GM23338 (cell line): ENCODE results near the gene TCN2. TPM values are rescaled to one million over a fixed set of nuclear protein-coding genes. Genes with fewer than 3 reads are reported as not detected.
A peak's percentile ranks its signal among the peaks of the same experiment; 100 is the strongest.

Experiments used
- ATAC-seq: fragments of 200-7000 bp; cut with Tn5 transposase; 3 replicates; pipeline ENCODE4 v1.9.1; 2020
- DNase-seq: peaks from one replicate; pipeline ENCODE4 v3.0.0-alpha.2; 2015; ENCODE audit warnings: low spot score
- H2AFZ ChIP-seq: fragments of 200-600 bp; sonication (generic); 2 replicates; pipeline ENCODE4 v1.8.0; 2016; ENCODE audit warnings: antibody characterized with exemption, mild to moderate bottlenecking, moderate library complexity
- H3F3A ChIP-seq: fragments of 200-600 bp; sonication (generic); replicated peaks from 2 replicates; pipeline ENCODE4 v1.8.0; 2017; ENCODE audit warnings: antibody characterized with exemption, mixed run types, low read depth
- H3K27ac ChIP-seq: fragments of 200-600 bp; sonication (generic); 2 replicates; pipeline ENCODE4 v1.6.1; 2016; ENCODE audit warnings: low read depth
- H3K27me3 ChIP-seq: fragments of 200-600 bp; sonication (generic); 2 replicates; pipeline ENCODE4 v1.8.0; 2016; ENCODE audit warnings: mild to moderate bottlenecking, mixed run types, moderate library complexity; ENCODE audit not compliant: insufficient read depth
- H3K36me3 ChIP-seq: fragments of 200-600 bp; sonication (generic); 2 replicates; pipeline ENCODE4 v1.8.0; 2016; ENCODE audit warnings: mild to moderate bottlenecking; ENCODE audit not compliant: insufficient read depth
- H3K4me1 ChIP-seq: fragments of 200-600 bp; sonication (generic); 2 replicates; pipeline ENCODE4 v1.8.0; 2016; ENCODE audit warnings: mild to moderate bottlenecking, moderate library complexity; ENCODE audit not compliant: insufficient read depth
- H3K4me2 ChIP-seq: fragments of 200-600 bp; sonication (generic); 2 replicates; pipeline ENCODE4 v1.7.1; 2017; ENCODE audit warnings: mixed run types
- H3K4me3 ChIP-seq: fragments of 200-600 bp; sonication (generic); 2 replicates; pipeline ENCODE4 v1.6.1; 2016; ENCODE audit warnings: mixed run types
- H3K79me2 ChIP-seq: fragments of 200-600 bp; sonication (generic); replicated peaks from 2 replicates; pipeline ENCODE4 v1.8.0; 2017; ENCODE audit warnings: mild to moderate bottlenecking; ENCODE audit not compliant: insufficient read depth
- H3K9me2 ChIP-seq: fragments of 200-600 bp; sonication (generic); 2 replicates; pipeline ENCODE4 v1.8.0; 2017; ENCODE audit not compliant: insufficient read depth
- H4K20me1 ChIP-seq: fragments of 200-600 bp; sonication (generic); replicated peaks from 2 replicates; pipeline ENCODE4 v1.8.0; 2017; ENCODE audit warnings: mild to moderate bottlenecking; ENCODE audit not compliant: insufficient read depth
- H3K27ac Mint-ChIP-seq: 2 replicates; pipeline ENCODE4 v1.8.0; 2020; ENCODE audit warnings: inconsistent platforms, mild to moderate bottlenecking, moderate library complexity, mixed read lengths
- H3K27me3 Mint-ChIP-seq: 3 replicates; pipeline ENCODE4 v1.8.0; 2022; ENCODE audit warnings: low read depth, mild to moderate bottlenecking, moderate library complexity, mixed read lengths, inconsistent platforms; ENCODE audit not compliant: insufficient read depth, poor library complexity
- H3K36me3 Mint-ChIP-seq: 3 replicates; pipeline ENCODE4 v1.8.0; 2021; ENCODE audit warnings: low read depth, mild to moderate bottlenecking, inconsistent platforms, moderate library complexity, mixed read lengths
- H3K4me1 Mint-ChIP-seq: 3 replicates; pipeline ENCODE4 v1.8.0; 2020; ENCODE audit warnings: mild to moderate bottlenecking, inconsistent platforms, mixed read lengths
- H3K4me3 Mint-ChIP-seq: 3 replicates; pipeline ENCODE4 v1.8.0; 2021; ENCODE audit warnings: moderate library complexity, mild to moderate bottlenecking, inconsistent platforms, mixed read lengths
- H3K9me3 Mint-ChIP-seq: 3 replicates; pipeline ENCODE4 v1.8.0; 2020; ENCODE audit warnings: moderate library complexity, mild to moderate bottlenecking, inconsistent platforms, mixed read lengths
- CREB1 ChIP-seq: fragments of 250-450 bp; sonication (Bioruptor Pico); IDR thresholded peaks from 2 replicates; pipeline ENCODE4 v1.5.0; 2020; ENCODE audit warnings: low read depth, mild to moderate bottlenecking, moderate library complexity
- EZH2 ChIP-seq: fragments of 200-600 bp; sonication (generic); IDR thresholded peaks from one replicate; pipeline ENCODE4 v1.8.0; 2017; ENCODE audit warnings: antibody characterized with exemption, mild to moderate bottlenecking, low read depth; ENCODE audit not compliant: unreplicated experiment
- EZH2phosphoT487 ChIP-seq: fragments of 200-600 bp; sonication (generic); IDR thresholded peaks from one replicate; pipeline ENCODE4 v1.8.1; 2018; ENCODE audit warnings: antibody characterized with exemption; ENCODE audit not compliant: unreplicated experiment
- JUNB ChIP-seq: IDR thresholded peaks from one replicate; pipeline ENCODE4 v1.6.1; 2016; ENCODE audit warnings: antibody characterized with exemption; ENCODE audit not compliant: unreplicated experiment
- NANOG ChIP-seq: IDR thresholded peaks from 2 replicates; pipeline ENCODE4 v1.6.1; 2016; ENCODE audit warnings: antibody characterized with exemption, borderline replicate concordance
- POLR2AphosphoS5 ChIP-seq: IDR thresholded peaks from 2 replicates; pipeline ENCODE4 v1.6.1; 2016; ENCODE audit warnings: antibody characterized with exemption, low read depth
- STAT1 ChIP-seq: IDR thresholded peaks from one replicate; pipeline ENCODE4 v1.6.1; 2016; ENCODE audit warnings: antibody characterized with exemption; ENCODE audit not compliant: unreplicated experiment
- ZNF114 ChIP-seq: fragments of 250-450 bp; sonication (Bioruptor Pico); IDR thresholded peaks from 2 replicates; pipeline ENCODE4 v1.5.0; 2020; ENCODE audit warnings: mild to moderate bottlenecking, moderate library complexity
- ZNF331 ChIP-seq: fragments of 250-450 bp; sonication (Bioruptor Pico); IDR thresholded peaks from 2 replicates; pipeline ENCODE4 v1.5.0; 2020; ENCODE audit warnings: low read depth, mild to moderate bottlenecking, moderate library complexity
- polyA plus RNA-seq: library from polyadenylated mRNA; unstranded; fragments of >200 nt; fragmentation: Nextera tagmentation; extraction: Ambion mirVana; gene quantifications from 2 replicates; pipeline ENCODE4 v1.2.1, GENCODE V29; 2016
- total RNA-seq: library from RNA; depleted of rRNA; stranded (reverse); fragments of >200 nt; shearing (Covaris generic); gene quantifications from 2 replicates; pipeline ENCODE4 v1.2.3, GENCODE V29; 2014
- TF ChIP-seq, protein P1 (sequence below), 2 experiments: fragments of 200-600 bp in 1 of 2; sonication (generic) in 1 of 2; conservative IDR thresholded peaks; 2 replicates each; pipeline versions ENCODE4 v1.5.1 to v1.6.1; 2016 to 2017; ENCODE audit warnings: antibody characterized with exemption in 2 of 2, low read depth in 2 of 2, mild to moderate bottlenecking in 2 of 2, moderate library complexity in 1 of 2
- TF ChIP-seq, protein P2 (sequence below): IDR thresholded peaks from 2 replicates; pipeline ENCODE4 v1.6.1; 2016; ENCODE audit warnings: antibody characterized with exemption
- TF ChIP-seq, protein P3 (sequence below): fragments of 250-450 bp; sonication (Bioruptor Pico); IDR thresholded peaks from 2 replicates; pipeline ENCODE4 v1.5.0; 2020; ENCODE audit warnings: mild to moderate bottlenecking, moderate library complexity
- TF ChIP-seq, protein P4 (sequence below): IDR thresholded peaks from one replicate; pipeline ENCODE4 v1.6.1; 2018; ENCODE audit warnings: antibody characterized with exemption; ENCODE audit not compliant: unreplicated experiment

TCN2 gene
- total and polyA plus RNA-seq, 2 experiments from 2014 or later: 12.9 to 38.1 TPM

DNA sequence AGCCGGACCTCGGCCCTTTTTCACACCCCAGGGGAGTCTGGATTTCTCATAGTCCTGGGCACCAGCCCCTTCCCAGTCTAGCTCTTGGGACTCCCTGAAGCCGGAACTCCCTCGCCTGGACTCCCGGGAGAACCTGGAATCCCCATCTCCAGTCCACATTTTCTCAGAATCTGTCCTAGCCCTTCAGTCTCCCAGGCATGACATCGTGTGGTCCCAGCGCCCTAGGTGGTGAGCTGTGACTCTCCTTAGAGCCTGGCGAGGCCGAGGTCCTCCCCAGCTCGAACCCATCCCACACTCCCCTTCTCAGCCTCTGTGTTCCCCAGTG is 61.4 kb downstream of the TCN2 start:
- H3K36me3 Mint-ChIP-seq: no peaks in the 10 kb centered on the region
- peaks cover 14% of the 10 kb centered on the region for H3K27me3 Mint-ChIP-seq
- peaks cover 16% of the 10 kb centered on the region for H3K4me1 ChIP-seq
- H3K27me3 ChIP-seq: peaks cover 21% of the 10 kb centered on the region
- no peak for DNase-seq
- H3K4me2 ChIP-seq: peak overlapping the region; percentile 87
- H3K79me2 ChIP-seq: no peaks in the 10 kb centered on the region
- no peak overlapping the region for H3K27ac ChIP-seq
- H4K20me1 ChIP-seq: no peaks in the 10 kb centered on the region
- peaks cover 10% of the 10 kb centered on the region; the same call in 1 of the 2 replicates for H3F3A ChIP-seq
- H3K9me3 Mint-ChIP-seq: peaks cover 3% of the 10 kb centered on the region; the same call in 1 of the 3 replicates
- H3K4me3 Mint-ChIP-seq: peak overlapping the region; percentile 86
- ATAC-seq: peak; percentile 8; the same call in 2 of the 3 replicates
- TF ChIP-seq, protein P1, sequence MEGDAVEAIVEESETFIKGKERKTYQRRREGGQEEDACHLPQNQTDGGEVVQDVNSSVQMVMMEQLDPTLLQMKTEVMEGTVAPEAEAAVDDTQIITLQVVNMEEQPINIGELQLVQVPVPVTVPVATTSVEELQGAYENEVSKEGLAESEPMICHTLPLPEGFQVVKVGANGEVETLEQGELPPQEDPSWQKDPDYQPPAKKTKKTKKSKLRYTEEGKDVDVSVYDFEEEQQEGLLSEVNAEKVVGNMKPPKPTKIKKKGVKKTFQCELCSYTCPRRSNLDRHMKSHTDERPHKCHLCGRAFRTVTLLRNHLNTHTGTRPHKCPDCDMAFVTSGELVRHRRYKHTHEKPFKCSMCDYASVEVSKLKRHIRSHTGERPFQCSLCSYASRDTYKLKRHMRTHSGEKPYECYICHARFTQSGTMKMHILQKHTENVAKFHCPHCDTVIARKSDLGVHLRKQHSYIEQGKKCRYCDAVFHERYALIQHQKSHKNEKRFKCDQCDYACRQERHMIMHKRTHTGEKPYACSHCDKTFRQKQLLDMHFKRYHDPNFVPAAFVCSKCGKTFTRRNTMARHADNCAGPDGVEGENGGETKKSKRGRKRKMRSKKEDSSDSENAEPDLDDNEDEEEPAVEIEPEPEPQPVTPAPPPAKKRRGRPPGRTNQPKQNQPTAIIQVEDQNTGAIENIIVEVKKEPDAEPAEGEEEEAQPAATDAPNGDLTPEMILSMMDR (conservative IDR thresholded peaks at IDR 0.05; ENCODE audit: low read depth in 2 of 2): no peak
- TF ChIP-seq, protein P2, sequence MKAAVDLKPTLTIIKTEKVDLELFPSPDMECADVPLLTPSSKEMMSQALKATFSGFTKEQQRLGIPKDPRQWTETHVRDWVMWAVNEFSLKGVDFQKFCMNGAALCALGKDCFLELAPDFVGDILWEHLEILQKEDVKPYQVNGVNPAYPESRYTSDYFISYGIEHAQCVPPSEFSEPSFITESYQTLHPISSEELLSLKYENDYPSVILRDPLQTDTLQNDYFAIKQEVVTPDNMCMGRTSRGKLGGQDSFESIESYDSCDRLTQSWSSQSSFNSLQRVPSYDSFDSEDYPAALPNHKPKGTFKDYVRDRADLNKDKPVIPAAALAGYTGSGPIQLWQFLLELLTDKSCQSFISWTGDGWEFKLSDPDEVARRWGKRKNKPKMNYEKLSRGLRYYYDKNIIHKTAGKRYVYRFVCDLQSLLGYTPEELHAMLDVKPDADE: no peak
- TF ChIP-seq POLR2AphosphoS5 (no peak), EZH2phosphoT487 (no peak), STAT1 (no peak), EZH2 (no peak), ZNF331 (CRISPR knock-in tag) (no peak), CREB1 (CRISPR knock-in tag) (no peak), NANOG (no peak), JUNB (no peak), ZNF114 (CRISPR knock-in tag) (no peak)
- TF ChIP-seq, protein P3, sequence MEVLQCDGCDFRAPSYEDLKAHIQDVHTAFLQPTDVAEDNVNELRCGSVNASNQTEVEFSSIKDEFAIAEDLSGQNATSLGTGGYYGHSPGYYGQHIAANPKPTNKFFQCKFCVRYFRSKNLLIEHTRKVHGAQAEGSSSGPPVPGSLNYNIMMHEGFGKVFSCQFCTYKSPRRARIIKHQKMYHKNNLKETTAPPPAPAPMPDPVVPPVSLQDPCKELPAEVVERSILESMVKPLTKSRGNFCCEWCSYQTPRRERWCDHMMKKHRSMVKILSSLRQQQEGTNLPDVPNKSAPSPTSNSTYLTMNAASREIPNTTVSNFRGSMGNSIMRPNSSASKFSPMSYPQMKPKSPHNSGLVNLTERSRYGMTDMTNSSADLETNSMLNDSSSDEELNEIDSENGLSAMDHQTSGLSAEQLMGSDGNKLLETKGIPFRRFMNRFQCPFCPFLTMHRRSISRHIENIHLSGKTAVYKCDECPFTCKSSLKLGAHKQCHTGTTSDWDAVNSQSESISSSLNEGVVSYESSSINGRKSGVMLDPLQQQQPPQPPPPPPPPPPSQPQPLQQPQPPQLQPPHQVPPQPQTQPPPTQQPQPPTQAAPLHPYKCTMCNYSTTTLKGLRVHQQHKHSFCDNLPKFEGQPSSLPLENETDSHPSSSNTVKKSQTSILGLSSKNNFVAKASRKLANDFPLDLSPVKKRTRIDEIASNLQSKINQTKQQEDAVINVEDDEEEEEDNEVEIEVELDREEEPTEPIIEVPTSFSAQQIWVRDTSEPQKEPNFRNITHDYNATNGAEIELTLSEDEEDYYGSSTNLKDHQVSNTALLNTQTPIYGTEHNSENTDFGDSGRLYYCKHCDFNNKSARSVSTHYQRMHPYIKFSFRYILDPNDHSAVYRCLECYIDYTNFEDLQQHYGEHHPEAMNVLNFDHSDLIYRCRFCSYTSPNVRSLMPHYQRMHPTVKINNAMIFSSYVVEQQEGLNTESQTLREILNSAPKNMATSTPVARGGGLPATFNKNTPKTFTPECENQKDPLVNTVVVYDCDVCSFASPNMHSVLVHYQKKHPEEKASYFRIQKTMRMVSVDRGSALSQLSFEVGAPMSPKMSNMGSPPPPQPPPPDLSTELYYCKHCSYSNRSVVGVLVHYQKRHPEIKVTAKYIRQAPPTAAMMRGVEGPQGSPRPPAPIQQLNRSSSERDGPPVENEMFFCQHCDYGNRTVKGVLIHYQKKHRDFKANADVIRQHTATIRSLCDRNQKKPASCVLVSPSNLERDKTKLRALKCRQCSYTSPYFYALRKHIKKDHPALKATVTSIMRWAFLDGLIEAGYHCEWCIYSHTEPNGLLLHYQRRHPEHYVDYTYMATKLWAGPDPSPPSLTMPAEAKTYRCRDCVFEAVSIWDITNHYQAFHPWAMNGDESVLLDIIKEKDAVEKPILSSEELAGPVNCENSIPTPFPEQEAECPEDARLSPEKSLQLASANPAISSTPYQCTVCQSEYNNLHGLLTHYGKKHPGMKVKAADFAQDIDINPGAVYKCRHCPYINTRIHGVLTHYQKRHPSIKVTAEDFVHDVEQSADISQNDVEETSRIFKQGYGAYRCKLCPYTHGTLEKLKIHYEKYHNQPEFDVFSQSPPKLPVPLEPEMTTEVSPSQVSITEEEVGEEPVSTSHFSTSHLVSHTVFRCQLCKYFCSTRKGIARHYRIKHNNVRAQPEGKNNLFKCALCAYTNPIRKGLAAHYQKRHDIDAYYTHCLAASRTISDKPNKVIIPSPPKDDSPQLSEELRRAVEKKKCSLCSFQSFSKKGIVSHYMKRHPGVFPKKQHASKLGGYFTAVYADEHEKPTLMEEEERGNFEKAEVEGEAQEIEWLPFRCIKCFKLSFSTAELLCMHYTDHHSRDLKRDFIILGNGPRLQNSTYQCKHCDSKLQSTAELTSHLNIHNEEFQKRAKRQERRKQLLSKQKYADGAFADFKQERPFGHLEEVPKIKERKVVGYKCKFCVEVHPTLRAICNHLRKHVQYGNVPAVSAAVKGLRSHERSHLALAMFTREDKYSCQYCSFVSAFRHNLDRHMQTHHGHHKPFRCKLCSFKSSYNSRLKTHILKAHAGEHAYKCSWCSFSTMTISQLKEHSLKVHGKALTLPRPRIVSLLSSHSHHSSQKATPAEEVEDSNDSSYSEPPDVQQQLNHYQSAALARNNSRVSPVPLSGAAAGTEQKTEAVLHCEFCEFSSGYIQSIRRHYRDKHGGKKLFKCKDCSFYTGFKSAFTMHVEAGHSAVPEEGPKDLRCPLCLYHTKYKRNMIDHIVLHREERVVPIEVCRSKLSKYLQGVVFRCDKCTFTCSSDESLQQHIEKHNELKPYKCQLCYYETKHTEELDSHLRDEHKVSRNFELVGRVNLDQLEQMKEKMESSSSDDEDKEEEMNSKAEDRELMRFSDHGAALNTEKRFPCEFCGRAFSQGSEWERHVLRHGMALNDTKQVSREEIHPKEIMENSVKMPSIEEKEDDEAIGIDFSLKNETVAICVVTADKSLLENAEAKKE (CRISPR knock-in tag): no peak
- TF ChIP-seq, protein P4, sequence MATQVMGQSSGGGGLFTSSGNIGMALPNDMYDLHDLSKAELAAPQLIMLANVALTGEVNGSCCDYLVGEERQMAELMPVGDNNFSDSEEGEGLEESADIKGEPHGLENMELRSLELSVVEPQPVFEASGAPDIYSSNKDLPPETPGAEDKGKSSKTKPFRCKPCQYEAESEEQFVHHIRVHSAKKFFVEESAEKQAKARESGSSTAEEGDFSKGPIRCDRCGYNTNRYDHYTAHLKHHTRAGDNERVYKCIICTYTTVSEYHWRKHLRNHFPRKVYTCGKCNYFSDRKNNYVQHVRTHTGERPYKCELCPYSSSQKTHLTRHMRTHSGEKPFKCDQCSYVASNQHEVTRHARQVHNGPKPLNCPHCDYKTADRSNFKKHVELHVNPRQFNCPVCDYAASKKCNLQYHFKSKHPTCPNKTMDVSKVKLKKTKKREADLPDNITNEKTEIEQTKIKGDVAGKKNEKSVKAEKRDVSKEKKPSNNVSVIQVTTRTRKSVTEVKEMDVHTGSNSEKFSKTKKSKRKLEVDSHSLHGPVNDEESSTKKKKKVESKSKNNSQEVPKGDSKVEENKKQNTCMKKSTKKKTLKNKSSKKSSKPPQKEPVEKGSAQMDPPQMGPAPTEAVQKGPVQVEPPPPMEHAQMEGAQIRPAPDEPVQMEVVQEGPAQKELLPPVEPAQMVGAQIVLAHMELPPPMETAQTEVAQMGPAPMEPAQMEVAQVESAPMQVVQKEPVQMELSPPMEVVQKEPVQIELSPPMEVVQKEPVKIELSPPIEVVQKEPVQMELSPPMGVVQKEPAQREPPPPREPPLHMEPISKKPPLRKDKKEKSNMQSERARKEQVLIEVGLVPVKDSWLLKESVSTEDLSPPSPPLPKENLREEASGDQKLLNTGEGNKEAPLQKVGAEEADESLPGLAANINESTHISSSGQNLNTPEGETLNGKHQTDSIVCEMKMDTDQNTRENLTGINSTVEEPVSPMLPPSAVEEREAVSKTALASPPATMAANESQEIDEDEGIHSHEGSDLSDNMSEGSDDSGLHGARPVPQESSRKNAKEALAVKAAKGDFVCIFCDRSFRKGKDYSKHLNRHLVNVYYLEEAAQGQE: no peak
- peaks cover 15% of the 10 kb centered on the region for H3K4me1 Mint-ChIP-seq
- H3K4me3 ChIP-seq: peak overlapping the region; percentile 78
- peak overlapping the region; percentile 99 for H2AFZ ChIP-seq
- H3K36me3 ChIP-seq: no peaks in the 10 kb centered on the region
- no peaks in the 10 kb centered on the region for H3K9me2 ChIP-seq
- no peak overlapping the region for H3K27ac Mint-ChIP-seq
